BJ (cell line): ENCODE measurements around the gene TBC1D20. TPM values are rescaled to one million over a fixed set of nuclear protein-coding genes. Genes with fewer than 3 reads are reported as not detected.

Experiments used
- CTCF ChIA-PET: fragments of 350-600 bp; formaldehyde crosslinking; extraction: SDS; loops from one replicate; lab custom pipeline; 2021; ENCODE audit warnings: antibody characterized with exemption, inconsistent platforms; lab: Yijun Ruan, JAX
- POLR2A ChIA-PET: fragments of 300-600 bp; sonication (Branson Sonifier 250); formaldehyde crosslinking; extraction: SDS; loops from one replicate; lab custom pipeline; 2021; ENCODE audit warnings: antibody characterized with exemption; lab: Charles Lee
- DNase-seq: peaks from one replicate; pipeline ENCODE4 v3.0.0-alpha.2; 2011; ENCODE audit warnings: low read depth
- H3K27me3 ChIP-seq: 2 replicates; pipeline ENCODE4 v1.6.0; 2011; ENCODE audit warnings: low read length; ENCODE audit not compliant: control insufficient read depth, insufficient read depth
- H3K36me3 ChIP-seq: 2 replicates; pipeline ENCODE4 v1.5.1; 2011; ENCODE audit warnings: low read length; ENCODE audit not compliant: control insufficient read depth, insufficient read depth
- H3K4me3 ChIP-seq: 2 replicates; pipeline ENCODE4 v1.5.1; 2011; ENCODE audit warnings: low read depth, mild to moderate bottlenecking, control low read depth, low read length
- polyA plus RNA-seq: library from polyadenylated mRNA; depleted of rRNA; stranded (reverse); fragments of >200 nt; gene quantifications from 2 replicates; pipeline ENCODE4 v1.2.3, GENCODE V29; 2011
- TF ChIP-seq, protein P1 (sequence below): IDR thresholded peaks from 2 replicates; pipeline ENCODE4 v1.5.1; 2011; ENCODE audit warnings: low read depth, mild to moderate bottlenecking, control low read depth, inconsistent platforms, low read length, moderate library complexity; ENCODE audit not compliant: insufficient read depth

Gene TBC1D20
- polyA plus RNA-seq, 1 experiment, result 63.7 TPM

- ChIA-PET CTCF (interaction anchor here (1.4 to 2.6 kb wide), 2 partner anchors 18 to 133 kb away, joined by 5 to 11 read pairs; no protein-coding TSS in a partner anchor), POLR2A (no interaction called here)
- no peak for DNase-seq
- TF ChIP-seq, protein P1, sequence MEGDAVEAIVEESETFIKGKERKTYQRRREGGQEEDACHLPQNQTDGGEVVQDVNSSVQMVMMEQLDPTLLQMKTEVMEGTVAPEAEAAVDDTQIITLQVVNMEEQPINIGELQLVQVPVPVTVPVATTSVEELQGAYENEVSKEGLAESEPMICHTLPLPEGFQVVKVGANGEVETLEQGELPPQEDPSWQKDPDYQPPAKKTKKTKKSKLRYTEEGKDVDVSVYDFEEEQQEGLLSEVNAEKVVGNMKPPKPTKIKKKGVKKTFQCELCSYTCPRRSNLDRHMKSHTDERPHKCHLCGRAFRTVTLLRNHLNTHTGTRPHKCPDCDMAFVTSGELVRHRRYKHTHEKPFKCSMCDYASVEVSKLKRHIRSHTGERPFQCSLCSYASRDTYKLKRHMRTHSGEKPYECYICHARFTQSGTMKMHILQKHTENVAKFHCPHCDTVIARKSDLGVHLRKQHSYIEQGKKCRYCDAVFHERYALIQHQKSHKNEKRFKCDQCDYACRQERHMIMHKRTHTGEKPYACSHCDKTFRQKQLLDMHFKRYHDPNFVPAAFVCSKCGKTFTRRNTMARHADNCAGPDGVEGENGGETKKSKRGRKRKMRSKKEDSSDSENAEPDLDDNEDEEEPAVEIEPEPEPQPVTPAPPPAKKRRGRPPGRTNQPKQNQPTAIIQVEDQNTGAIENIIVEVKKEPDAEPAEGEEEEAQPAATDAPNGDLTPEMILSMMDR, result no peak
- no peaks in the 10 kb centered on the region for H3K27me3 ChIP-seq
- H3K36me3 ChIP-seq, result peaks cover 24% of the 10 kb centered on the region
- no peak overlapping the region for H3K4me3 ChIP-seq
Observed at GRCh38 chr20:487655-488054, 25.3 kb upstream of the TBC1D20 start.

DNA sequence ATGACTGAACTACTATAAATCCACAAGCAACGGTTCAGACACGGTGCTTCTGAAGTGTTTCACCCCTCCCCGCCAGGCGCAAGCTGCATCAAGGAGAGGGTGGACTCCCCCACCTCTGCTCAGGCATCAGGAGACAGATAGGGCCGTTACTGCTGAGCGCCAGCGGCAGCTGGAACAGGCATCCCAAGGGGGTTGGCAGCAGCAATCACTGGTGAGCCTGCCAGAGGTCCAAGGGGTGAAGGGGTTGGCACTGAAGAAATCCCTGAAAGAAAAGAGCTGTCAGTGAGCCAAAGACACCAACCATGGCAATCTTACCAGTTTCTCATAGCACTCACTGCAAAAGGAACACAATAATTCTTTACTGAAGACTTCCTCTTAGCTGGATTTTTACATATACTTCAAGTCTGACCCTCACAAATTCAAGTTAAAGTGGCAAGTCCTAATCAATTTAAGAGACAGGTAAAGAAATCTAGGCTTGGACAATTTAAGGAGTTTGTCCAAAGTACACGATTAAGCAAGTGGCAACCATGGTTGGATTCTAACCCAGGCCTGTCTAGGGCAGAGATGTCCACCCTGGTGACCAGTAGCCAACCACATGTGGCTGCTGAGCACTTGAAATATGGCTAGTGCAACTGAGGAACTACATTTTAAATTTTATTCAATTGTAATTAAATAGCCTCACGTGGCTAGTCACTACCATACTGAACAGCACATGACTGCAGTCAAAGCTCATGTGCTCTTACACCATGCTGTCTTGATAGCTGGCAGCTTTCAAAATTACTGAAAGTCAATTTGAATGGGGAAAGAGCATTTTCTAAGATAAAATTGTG is 21.7 kb upstream of the TBC1D20 start:
- H3K4me3 ChIP-seq, result no peak overlapping the region
- H3K36me3 ChIP-seq, result peaks cover 21% of the 10 kb centered on the region
- no peak for DNase-seq
- no peaks in the 10 kb centered on the region for H3K27me3 ChIP-seq
- POLR2A ChIA-PET, result no interaction called here
- TF ChIP-seq, protein P1, result no peak
- CTCF ChIA-PET, result interaction anchor here (1.1 to 1.2 kb wide), 2 partner anchors 33 to 130 kb away, joined by 3 to 4 read pairs; no protein-coding TSS in a partner anchor

DNA sequence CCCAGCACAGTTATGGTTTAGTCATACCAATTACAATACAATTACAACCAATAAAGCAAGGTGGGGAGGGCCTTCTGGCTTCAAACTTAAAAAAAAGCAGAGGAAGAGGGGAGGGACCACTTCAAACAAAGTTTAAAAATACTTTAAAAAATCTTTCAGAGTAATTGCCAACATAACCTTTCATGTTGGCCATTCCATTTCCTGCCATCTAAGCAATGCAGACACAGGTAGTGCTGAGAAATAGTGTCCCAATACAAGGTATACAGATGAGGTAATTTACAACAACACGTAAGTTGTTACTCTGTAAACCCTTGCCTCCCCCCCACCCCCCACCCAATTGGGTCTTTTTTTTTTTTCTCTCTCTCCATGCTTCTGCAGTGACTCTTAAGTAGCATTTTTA is 18.8 kb upstream of the TBC1D20 start:
- POLR2A ChIA-PET, result no interaction called here
- no peak for DNase-seq
- Histone ChIP-seq H3K36me3 (peaks cover 12% of the 10 kb centered on the region), H3K4me3 (no peak overlapping the region), H3K27me3 (no peaks in the 10 kb centered on the region)
- CTCF ChIA-PET, result interaction anchor here (1.3 to 2.4 kb wide), 2 partner anchors 17 to 127 kb away, joined by 3 to 8 read pairs; no protein-coding TSS in a partner anchor
- TF ChIP-seq, protein P1, result no peak

DNA sequence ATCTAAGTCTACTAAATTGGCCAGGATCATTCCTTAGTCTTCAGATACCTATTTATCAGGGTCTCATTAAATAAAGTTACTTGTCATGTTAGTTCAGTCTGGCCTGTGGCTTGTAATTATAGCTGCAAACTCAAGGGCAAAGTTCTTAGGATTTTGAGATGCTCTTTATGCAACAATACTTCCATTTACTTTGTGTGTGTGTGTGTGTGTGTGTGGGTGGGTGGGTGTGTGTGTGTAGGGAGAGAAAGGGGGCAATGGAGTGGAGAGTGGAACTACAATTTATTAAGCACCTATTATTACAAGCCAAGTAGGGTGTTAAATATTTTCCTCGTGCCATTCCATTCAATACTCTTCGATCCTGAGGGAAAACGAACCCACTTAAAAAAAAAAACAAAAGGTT is 17.7 kb upstream of the TBC1D20 start:
- H3K27me3 ChIP-seq, result no peaks in the 10 kb centered on the region
- TF ChIP-seq, protein P1, result no peak
- no peak for DNase-seq
- peaks cover 9% of the 10 kb centered on the region for H3K36me3 ChIP-seq
- ChIA-PET CTCF (interaction anchor here (0.9 to 4.7 kb wide), 3 partner anchors 12 to 125 kb away, joined by 3 to 43 read pairs (median 5); no protein-coding TSS in a partner anchor), POLR2A (no interaction called here)
- H3K4me3 ChIP-seq, result no peak overlapping the region

DNA sequence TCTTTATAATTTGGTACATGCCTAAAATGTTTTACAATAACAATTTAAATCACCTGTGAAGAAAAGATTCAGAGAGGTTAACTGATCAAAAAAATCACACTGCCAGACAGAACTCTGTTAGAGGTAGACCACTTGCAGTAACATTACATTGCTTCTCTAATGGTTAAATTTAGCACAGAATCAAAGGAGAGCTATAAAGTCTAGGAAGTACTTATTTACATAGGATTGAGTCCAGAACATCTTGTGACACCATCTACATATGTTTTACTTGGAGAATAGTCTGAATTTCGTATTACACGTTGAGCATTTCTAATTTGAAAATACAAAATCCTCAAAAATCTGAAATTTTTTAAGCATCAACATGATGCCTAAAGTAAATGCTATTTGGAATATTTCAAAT is 17.2 kb upstream of the TBC1D20 start:
- no peak for DNase-seq
- ChIA-PET CTCF (interaction anchor here (0.9 to 4.7 kb wide), 5 partner anchors 12 to 125 kb away, joined by 3 to 43 read pairs (median 4); no protein-coding TSS in a partner anchor), POLR2A (no interaction called here)
- H3K36me3 ChIP-seq, result peaks cover 9% of the 10 kb centered on the region
- no peaks in the 10 kb centered on the region for H3K27me3 ChIP-seq
- H3K4me3 ChIP-seq, result no peak overlapping the region
- TF ChIP-seq, protein P1, result no peak
